ENCODE results near the gene FKBP4. TPM values are rescaled to one million over a fixed set of nuclear protein-coding genes. Genes with fewer than 3 reads are reported as not detected.
A peak's percentile ranks its signal among the peaks of the same experiment; 100 is the strongest.

The FKBP4 gene
- total and polyA plus RNA-seq, 2 of the 13 experiments (the other 11 are each of a cell fraction or from before 2014, with no cell fraction given), result 25.7 to 66.1 TPM

- TF ChIP-seq ZBTB33 (CRISPR knock-in tag; IDR thresholded peaks at IDR 0.05), result no peak
- TF ChIP-seq MED1 (CRISPR knock-in tag; IDR thresholded peaks at IDR 0.05), result peak; percentile 59
- no peak for TF ChIP-seq KDM6A (CRISPR knock-in tag; IDR thresholded peaks at IDR 0.05; ENCODE audit: low read depth)
- TF ChIP-seq FOXK1 (CRISPR knock-in tag; IDR thresholded peaks at IDR 0.05; ENCODE audit: borderline replicate concordance, low read depth), result no peak
- peak; percentile 69; the same call in 1 of the 2 replicates for TF ChIP-seq ZFP36L1 (CRISPR knock-in tag; IDR thresholded peaks at IDR 0.05)
- TF ChIP-seq, protein P1, sequence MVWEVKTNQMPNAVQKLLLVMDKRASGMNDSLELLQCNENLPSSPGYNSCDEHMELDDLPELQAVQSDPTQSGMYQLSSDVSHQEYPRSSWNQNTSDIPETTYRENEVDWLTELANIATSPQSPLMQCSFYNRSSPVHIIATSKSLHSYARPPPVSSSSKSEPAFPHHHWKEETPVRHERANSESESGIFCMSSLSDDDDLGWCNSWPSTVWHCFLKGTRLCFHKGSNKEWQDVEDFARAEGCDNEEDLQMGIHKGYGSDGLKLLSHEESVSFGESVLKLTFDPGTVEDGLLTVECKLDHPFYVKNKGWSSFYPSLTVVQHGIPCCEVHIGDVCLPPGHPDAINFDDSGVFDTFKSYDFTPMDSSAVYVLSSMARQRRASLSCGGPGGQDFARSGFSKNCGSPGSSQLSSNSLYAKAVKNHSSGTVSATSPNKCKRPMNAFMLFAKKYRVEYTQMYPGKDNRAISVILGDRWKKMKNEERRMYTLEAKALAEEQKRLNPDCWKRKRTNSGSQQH (CRISPR knock-in tag; IDR thresholded peaks at IDR 0.05; ENCODE audit: low read depth), result peak; percentile 64; the same call in 1 of the 2 replicates
- TF ChIP-seq SMAD1 (CRISPR knock-in tag; IDR thresholded peaks at IDR 0.05; ENCODE audit: borderline replicate concordance, low read depth), result 0 out of 2 replicates have a peak, but pooled peaks have one; percentile 34
- no peak for TF ChIP-seq MIER2 (CRISPR knock-in tag; IDR thresholded peaks at IDR 0.05)
- no peak for TF ChIP-seq ZNF512 (CRISPR knock-in tag; IDR thresholded peaks at IDR 0.05)
- 0 out of 2 replicates have a peak, but pooled peaks have one; percentile 36 for TF ChIP-seq ZNF713 (CRISPR knock-in tag; IDR thresholded peaks at IDR 0.05)
- TF ChIP-seq ZSCAN20 (CRISPR knock-in tag; IDR thresholded peaks at IDR 0.05; ENCODE audit: borderline replicate concordance), result peak; percentile 41; the same call in 1 of the 2 replicates
- TF ChIP-seq MTA1 (CRISPR knock-in tag; IDR thresholded peaks at IDR 0.05; ENCODE audit: borderline replicate concordance), result peak; percentile 79; the same call in 1 of the 2 replicates
- TF ChIP-seq POLR2AphosphoS2 (IDR thresholded peaks at IDR 0.05; ENCODE audit: low read depth, low read length), result no peak
- no peak; the same call in 1 of the 2 replicates for TF ChIP-seq PAXIP1 (CRISPR knock-in tag; conservative IDR thresholded peaks at IDR 0.05)
- TF ChIP-seq ZFP90 (CRISPR knock-in tag; IDR thresholded peaks at IDR 0.05; ENCODE audit: borderline replicate concordance), result peak; percentile 49; the same call in 1 of the 2 replicates
- peak; percentile 60; the same call in 1 of the 2 replicates for TF ChIP-seq MAZ (IDR thresholded peaks at IDR 0.05; ENCODE audit: borderline replicate concordance, low read depth, low read length)
- TF ChIP-seq MAZ (CRISPR knock-in tag; IDR thresholded peaks at IDR 0.05; ENCODE audit: low read depth), result peak; percentile 96
- peak; percentile 66; the same call in 1 of the 2 replicates for TF ChIP-seq THAP8 (CRISPR knock-in tag; IDR thresholded peaks at IDR 0.05; ENCODE audit: borderline replicate concordance)
- TF ChIP-seq ZNF776 (CRISPR knock-in tag; IDR thresholded peaks at IDR 0.05), result no peak
- peak; percentile 61 for TF ChIP-seq ZFY (CRISPR knock-in tag; IDR thresholded peaks at IDR 0.05)
Measured at GRCh38 chr12:2794736-2795289, at the start of gene FKBP4 (continued).

All from HepG2 (cell line).